Activated CD4-positive, alpha-beta T cell treated with anti-CD3 and anti-CD28 coated beads, Interleukin-2, amount 10 ng/mL, durations not matched to agents 7 days and 5 days (primary cell): ENCODE results near the gene NUDT19. TPM values are rescaled to one million over a fixed set of nuclear protein-coding genes. Genes with fewer than 3 reads are reported as not detected.
"Not testable (repeated sequence)": the region's sequence is repeated elsewhere in the genome, so short reads cannot be mapped to it uniquely, and the experiment has no call there.

Experiments
- CTCF ChIA-PET: fragments of 350-600 bp; sonication (Branson Sonifier 250); formaldehyde crosslinking; loops from one replicate; lab custom pipeline; 2021; ENCODE audit warnings: antibody characterized with exemption; lab: Charles Lee
- POLR2A ChIA-PET: fragments of 350-600 bp; sonication (Branson Sonifier 250); formaldehyde crosslinking; loops from one replicate; lab custom pipeline; 2021; ENCODE audit warnings: antibody characterized with exemption; lab: Charles Lee
- DNase-seq: peaks from one replicate; pipeline ENCODE4 v3.0.0-alpha.2; 2020
- H3K27ac Mint-ChIP-seq: one replicate; pipeline ENCODE4 v1.8.0; 2021; ENCODE audit warnings: mild to moderate bottlenecking, moderate library complexity, mixed read lengths
- H3K27me3 Mint-ChIP-seq: one replicate; pipeline ENCODE4 v1.8.0; 2021; ENCODE audit warnings: mixed read lengths
- H3K36me3 Mint-ChIP-seq: one replicate; pipeline ENCODE4 v1.8.0; 2021; ENCODE audit warnings: low read depth, mixed read lengths
- H3K4me1 Mint-ChIP-seq: one replicate; pipeline ENCODE4 v1.8.0; 2021; ENCODE audit warnings: mixed read lengths
- H3K4me3 Mint-ChIP-seq: one replicate; pipeline ENCODE4 v1.8.0; 2021; ENCODE audit warnings: mild to moderate bottlenecking, moderate library complexity, mixed read lengths
- H3K9me3 Mint-ChIP-seq: one replicate; pipeline ENCODE4 v1.8.0; 2021; ENCODE audit warnings: mixed read lengths
- total RNA-seq, 2 experiments: library from RNA; stranded (reverse); gene quantifications; one replicate each; pipeline ENCODE4 v1.2.3, GENCODE V29; 2021

Gene NUDT19
- total RNA-seq, 2 experiments from 2014 or later: 15.6 to 16.0 TPM

DNA sequence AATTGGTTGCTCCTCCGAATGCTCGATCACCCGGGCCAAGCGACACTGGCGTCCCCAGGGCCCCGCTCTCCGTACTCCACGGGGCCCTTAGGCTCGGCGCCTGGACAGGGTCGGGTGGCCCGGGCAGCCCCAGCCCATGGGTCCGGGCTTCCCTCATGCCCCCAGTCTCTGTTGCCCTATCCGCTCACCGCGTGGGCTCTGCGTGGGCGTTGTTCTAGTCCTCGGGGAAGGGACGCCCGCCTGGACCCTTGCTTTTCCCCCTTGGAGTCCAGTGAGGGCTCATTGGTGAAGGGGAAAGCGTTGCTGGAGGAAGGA, 29.3 kb downstream of the NUDT19 start:
- Mint-ChIP-seq H3K4me3 (no peak overlapping the region), H3K4me1 (no peaks in the 10 kb centered on the region), H3K27ac (no peak overlapping the region), H3K9me3 (no peaks in the 10 kb centered on the region), H3K27me3 (peaks cover 4% of the 10 kb centered on the region), H3K36me3 (no peaks in the 10 kb centered on the region)
- POLR2A ChIA-PET: no interaction called here
- no peak for DNase-seq
- CTCF ChIA-PET: no interaction called here

DNA sequence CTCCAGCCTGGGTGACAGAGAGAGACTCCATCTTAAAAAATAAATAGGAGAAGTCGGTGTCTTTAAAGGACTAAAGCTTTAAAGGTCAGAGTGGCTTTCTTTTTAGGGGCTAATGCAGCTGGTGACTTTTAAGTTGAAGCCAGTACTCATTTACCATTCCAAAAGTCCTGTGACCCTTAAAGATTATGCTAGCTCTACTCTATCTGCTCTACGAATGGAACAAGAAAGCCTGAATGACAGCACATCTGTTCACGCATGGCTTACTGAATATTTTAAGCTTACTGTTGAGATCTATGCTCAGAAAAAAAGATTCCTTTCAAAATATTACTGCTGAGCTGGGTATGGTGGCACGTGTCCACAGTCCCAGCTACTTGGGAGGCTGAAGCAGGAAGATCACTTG, 44.3 kb downstream of the NUDT19 start:
- Mint-ChIP-seq H3K36me3 (no peaks in the 10 kb centered on the region), H3K4me3 (no peak overlapping the region), H3K27me3 (peaks cover 2% of the 10 kb centered on the region), H3K9me3 (no peaks in the 10 kb centered on the region), H3K27ac (no peak overlapping the region), H3K4me1 (no peaks in the 10 kb centered on the region)
- CTCF ChIA-PET: no interaction called here
- POLR2A ChIA-PET: no interaction called here
- no peak for DNase-seq

DNA sequence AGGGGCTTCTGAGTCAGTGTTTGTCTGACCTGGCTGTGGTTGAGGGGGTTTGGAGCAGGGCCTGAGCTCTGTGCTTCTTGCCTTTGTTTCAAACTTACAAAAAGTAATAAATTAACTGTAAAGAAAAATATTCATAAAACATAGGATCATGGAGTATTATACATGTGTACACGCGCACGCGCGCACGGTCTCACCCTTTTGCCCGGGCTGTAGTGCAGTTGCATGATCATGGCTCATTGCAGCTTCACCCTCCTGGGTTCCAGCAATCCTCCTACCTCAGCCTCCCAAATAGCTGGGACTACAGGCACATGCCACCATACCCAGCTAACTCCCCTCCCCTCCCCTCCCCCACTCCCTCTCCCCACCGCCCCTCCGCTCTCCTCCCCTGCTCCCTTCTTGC, 51.4 kb downstream of the NUDT19 start:
- H3K27ac Mint-ChIP-seq: no peak overlapping the region
- POLR2A ChIA-PET: no interaction called here
- peaks cover 2% of the 10 kb centered on the region for H3K4me1 Mint-ChIP-seq
- DNase-seq: no peak
- peaks cover 5% of the 10 kb centered on the region for H3K27me3 Mint-ChIP-seq
- no peak overlapping the region for H3K4me3 Mint-ChIP-seq
- H3K9me3 Mint-ChIP-seq: peaks cover 3% of the 10 kb centered on the region
- CTCF ChIA-PET: no interaction called here
- H3K36me3 Mint-ChIP-seq: no peaks in the 10 kb centered on the region

DNA sequence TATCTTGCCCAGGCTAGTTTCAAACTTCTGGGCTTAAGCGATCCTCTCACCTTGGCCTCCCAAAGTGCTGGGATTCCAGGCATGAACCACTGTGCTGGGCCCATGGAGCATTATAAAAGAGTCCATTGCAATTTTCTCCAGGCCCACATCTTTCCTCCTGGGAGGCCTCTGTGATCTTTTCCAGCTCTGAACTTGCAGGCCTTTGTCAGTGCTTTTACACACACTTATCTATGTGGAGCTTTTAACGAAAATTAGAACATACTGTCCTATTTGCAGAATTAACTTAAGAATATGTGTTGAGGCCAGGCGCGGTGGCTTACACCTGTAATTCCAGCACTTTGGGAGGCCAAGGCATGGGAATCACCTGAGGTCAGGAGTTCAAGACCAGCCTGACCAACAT, 51.8 kb downstream of the NUDT19 start:
- H3K4me3 Mint-ChIP-seq: no peak overlapping the region
- no peaks in the 10 kb centered on the region for H3K36me3 Mint-ChIP-seq
- ChIA-PET CTCF (interaction anchor here (0.7 kb wide), 1 partner anchor 113 kb away, joined by 3 read pairs; no protein-coding TSS in a partner anchor), POLR2A (no interaction called here)
- H3K27me3 Mint-ChIP-seq: peaks cover 5% of the 10 kb centered on the region
- H3K27ac Mint-ChIP-seq: no peak overlapping the region
- no peak for DNase-seq
- H3K9me3 Mint-ChIP-seq: peaks cover 4% of the 10 kb centered on the region
- H3K4me1 Mint-ChIP-seq: peaks cover 3% of the 10 kb centered on the region

DNA sequence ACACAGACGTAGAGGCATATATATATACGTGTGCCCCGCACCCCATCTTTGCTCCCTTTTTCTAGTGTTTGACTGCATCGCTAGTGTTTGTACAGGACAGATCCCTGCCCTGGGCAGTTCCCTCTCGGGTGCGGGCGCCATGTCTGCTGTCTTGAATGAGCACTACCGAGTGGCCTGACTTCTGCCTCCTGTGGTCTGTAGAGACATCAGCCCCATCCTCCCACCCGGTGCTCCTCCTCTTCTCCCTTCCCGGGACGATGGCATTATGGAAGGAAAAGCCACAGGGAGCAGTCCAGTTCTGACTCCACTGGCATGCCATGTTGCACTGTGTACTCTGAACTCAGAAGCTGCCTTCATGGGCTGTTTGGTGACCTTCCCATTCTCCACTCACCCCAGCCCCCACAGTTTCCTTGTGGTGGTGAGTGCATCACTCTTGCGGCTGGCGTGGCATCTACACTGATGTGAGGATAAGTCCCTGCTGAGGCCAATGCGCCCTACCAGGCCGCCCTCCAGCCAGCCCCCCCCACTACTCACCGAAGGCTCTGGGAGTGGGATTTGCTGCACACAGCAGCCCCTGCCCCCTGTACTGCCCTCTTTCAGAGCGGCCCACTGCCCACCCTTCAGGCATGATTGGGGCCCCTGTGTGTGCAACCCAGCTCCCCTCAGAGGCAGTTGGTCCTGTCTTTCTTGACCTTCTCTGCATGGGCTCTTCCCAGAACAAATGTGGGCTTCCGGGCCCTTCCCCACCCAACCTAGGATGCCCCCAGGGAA, 53.1 kb downstream of the NUDT19 start:
- H3K36me3 Mint-ChIP-seq: no peaks in the 10 kb centered on the region
- DNase-seq: no peak
- H3K4me3 Mint-ChIP-seq: no peak overlapping the region
- peaks cover 3% of the 10 kb centered on the region for H3K4me1 Mint-ChIP-seq
- no peak overlapping the region for H3K27ac Mint-ChIP-seq
- POLR2A ChIA-PET: no interaction called here
- CTCF ChIA-PET: no interaction called here
- H3K9me3 Mint-ChIP-seq: peaks cover 4% of the 10 kb centered on the region
- peaks cover 12% of the 10 kb centered on the region for H3K27me3 Mint-ChIP-seq

DNA sequence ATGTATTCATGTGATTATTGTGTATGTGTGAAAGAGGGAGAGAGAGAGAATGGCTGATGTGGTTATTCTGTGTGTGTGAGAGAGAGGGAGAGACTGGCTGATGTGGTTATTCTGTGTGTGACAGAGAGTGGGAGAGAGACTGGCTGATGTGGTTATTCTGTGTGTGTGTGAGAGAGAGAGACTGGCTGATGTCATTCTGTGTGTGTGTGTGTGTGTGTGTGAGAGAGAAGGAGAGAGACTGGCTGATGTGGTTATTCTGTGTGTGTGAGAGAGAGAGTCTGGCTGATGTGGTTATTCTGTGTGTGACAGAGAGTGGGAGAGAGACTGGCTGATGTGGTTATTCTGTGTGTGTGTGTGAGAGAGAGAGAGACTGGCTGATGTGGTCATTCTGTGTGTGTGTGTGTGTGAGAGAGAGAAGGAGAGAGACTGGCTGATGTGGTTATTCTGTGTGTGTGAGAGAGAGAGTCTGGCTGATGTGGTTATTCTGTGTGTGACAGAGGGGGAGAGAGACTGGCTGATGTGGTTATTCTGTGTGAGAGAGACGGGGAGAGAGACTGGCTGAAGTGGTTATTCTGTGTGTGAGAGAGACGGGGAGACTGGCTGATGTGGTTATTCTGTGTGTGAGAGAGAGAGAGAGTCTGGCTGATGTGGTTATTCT, 54.1 kb downstream of the NUDT19 start:
- H3K36me3 Mint-ChIP-seq, H3K4me3 Mint-ChIP-seq, DNase-seq, CTCF ChIA-PET, H3K4me1 Mint-ChIP-seq, H3K27ac Mint-ChIP-seq, POLR2A ChIA-PET, H3K9me3 Mint-ChIP-seq: not testable (repeated sequence)
- peaks cover 16% of the 10 kb centered on the region for H3K27me3 Mint-ChIP-seq

DNA sequence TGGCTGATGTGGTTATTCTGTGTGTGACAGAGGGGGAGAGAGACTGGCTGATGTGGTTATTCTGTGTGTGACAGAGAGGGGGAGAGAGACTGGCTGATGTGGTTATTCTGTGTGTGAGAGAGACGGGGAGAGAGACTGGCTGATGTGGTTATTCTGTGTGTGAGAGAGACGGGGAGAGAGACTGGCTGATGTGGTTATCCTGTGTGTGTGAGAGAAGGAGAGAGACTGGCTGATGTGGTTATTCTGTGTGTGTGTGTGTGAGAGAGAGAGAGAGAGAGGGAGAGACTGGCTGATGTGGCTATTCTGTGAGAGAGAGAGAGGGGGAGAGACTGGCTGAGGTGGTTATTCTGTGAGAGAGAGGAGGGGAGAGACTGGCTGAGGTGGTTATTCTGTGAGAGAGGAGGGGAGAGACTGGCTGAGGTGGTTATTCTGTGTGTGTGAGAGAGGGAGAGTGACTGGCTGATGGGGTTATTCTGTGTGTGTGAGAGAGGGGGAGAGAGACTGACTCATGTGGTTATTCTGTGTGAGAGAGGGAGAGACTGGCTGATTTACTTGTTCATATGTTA, 55.1 kb downstream of the NUDT19 start:
- H3K9me3 Mint-ChIP-seq, POLR2A ChIA-PET, H3K4me1 Mint-ChIP-seq, H3K36me3 Mint-ChIP-seq, H3K27ac Mint-ChIP-seq, CTCF ChIA-PET, H3K4me3 Mint-ChIP-seq: not testable (repeated sequence)
- peaks cover 24% of the 10 kb centered on the region for H3K27me3 Mint-ChIP-seq
- peak; percentile 10 for DNase-seq

DNA sequence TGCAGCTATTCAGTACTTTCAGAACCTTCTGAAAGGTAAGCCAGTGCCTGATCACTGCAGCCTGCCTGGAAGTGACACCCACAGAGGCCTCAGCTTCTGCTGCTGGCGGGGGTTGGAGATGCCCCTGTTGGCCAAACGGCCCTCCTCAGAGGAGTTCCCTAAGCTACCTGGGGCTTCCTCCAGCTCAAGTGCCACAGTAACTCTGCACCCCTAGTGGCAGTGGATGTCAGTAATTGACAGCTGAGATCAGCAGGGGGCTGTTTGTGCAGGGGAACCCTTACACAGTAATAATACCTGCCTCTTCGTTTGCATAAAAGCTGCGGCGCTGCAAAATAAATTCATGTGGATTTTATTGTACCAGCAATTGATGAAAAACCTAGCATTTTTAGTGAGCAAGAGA, 56.9 kb downstream of the NUDT19 start:
- DNase-seq: no peak
- Mint-ChIP-seq H3K9me3 (peaks cover 4% of the 10 kb centered on the region), H3K4me3 (no peak overlapping the region), H3K36me3 (no peaks in the 10 kb centered on the region), H3K27me3 (peaks cover 24% of the 10 kb centered on the region), H3K4me1 (peaks cover 3% of the 10 kb centered on the region), H3K27ac (no peak overlapping the region)
- ChIA-PET POLR2A (no interaction called here), CTCF (no interaction called here)

DNA sequence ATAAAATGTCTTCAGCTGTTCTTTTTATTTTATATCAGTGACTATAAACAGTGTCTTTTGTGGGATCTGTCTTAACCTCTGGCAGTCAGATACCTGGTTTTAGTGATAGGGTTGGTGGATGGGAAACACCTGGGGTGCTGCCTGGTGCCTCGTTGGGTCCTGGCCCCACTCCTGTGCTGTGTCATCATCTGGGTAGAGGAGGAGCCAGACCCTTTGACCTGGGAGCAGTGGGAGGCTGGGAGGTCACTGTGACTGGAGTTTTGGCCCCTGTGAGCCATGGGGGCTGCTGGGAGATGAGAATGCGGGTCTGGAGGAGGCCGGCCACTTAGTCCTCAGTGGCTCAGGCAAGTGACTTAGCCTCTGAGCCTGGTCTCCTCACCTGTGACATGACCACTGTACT, 57.3 kb downstream of the NUDT19 start:
- CTCF ChIA-PET: no interaction called here
- H3K27me3 Mint-ChIP-seq: peaks cover 26% of the 10 kb centered on the region
- no peak overlapping the region for H3K27ac Mint-ChIP-seq
- no peaks in the 10 kb centered on the region for H3K36me3 Mint-ChIP-seq
- POLR2A ChIA-PET: no interaction called here
- H3K4me1 Mint-ChIP-seq: peaks cover 3% of the 10 kb centered on the region
- peaks cover 4% of the 10 kb centered on the region for H3K9me3 Mint-ChIP-seq
- H3K4me3 Mint-ChIP-seq: no peak overlapping the region
- DNase-seq: no peak

DNA sequence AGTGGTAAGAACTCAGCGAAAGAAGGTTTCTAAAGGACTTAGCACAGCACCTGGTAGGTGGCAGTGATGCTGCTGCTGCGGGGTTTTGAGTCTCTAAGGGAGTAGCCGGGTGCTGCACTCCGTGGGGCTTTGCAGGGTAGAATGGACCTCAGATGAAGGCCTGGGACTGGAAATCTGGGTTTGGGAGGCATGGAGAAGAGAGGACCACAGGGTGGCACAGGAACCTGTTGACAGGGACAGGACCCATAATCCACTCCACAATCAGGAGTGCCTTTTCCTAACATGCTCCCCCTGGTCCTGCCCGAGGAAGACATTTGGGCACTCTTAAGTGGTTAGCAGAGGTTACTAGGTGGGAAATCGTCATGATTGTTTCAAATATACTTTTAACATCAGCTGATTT, 57.7 kb downstream of the NUDT19 start:
- peaks cover 4% of the 10 kb centered on the region for H3K9me3 Mint-ChIP-seq
- H3K36me3 Mint-ChIP-seq: no peaks in the 10 kb centered on the region
- H3K4me1 Mint-ChIP-seq: peaks cover 3% of the 10 kb centered on the region
- peaks cover 26% of the 10 kb centered on the region for H3K27me3 Mint-ChIP-seq
- ChIA-PET POLR2A (no interaction called here), CTCF (no interaction called here)
- H3K4me3 Mint-ChIP-seq: no peak overlapping the region
- no peak overlapping the region for H3K27ac Mint-ChIP-seq
- no peak for DNase-seq

DNA sequence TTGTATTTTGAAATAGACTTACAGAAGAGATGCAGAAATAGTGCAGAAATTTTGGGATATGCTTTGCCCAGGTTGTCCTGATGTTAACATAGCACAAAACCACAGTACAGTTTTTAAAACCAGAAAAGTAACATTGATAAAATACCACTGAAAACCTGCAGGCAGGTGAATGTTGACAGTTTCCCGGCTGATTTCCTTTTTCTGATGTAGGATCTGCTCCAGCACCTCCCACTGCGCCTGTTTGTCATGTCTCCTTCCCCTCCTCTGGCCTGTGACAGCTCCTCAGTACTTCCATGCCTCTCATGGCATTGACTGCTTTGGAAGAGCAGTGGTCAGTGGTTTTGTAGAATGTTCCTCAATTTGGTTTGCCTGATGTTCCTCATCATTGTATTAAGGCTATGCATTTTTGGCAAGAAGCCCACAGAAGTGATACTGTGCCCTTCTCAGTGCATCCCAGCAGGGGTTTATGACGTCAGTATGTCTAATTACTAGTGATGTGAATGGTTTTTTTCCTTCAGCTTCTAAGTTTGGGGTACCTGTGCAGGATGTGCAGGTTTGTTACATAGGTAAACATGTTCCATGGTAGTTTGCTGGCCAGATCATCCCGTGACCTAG, 58.9 kb downstream of the NUDT19 start:
- no peak for DNase-seq
- Mint-ChIP-seq H3K4me1 (peaks cover 3% of the 10 kb centered on the region), H3K27ac (no peak overlapping the region), H3K27me3 (peaks cover 26% of the 10 kb centered on the region), H3K9me3 (peaks cover 3% of the 10 kb centered on the region), H3K36me3 (no peaks in the 10 kb centered on the region), H3K4me3 (no peak overlapping the region)
- ChIA-PET CTCF (interaction anchor here (0.6 to 0.7 kb wide), 2 partner anchors 56 to 1436 kb away, joined by 3 read pairs; no protein-coding TSS in a partner anchor), POLR2A (no interaction called here)

DNA sequence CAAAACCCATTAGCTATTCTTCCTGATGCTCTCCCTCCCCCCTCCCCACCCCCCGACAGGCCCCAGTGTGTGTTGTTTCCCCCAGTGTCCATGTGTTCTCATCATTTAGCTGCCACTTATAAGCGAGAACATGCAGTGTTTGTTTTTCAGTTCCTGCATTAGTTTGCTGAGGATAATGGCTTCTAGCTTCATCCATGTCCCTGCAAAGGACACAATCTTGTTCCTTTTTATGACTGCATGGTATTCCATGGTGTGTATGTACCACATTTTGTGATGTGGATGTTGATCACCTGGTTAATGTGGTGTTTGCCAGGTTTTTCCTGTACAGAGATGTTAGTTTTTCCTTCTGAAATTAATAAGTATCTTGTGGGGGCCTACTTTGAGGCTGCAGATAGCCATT, 59.4 kb downstream of the NUDT19 start:
- CTCF ChIA-PET: interaction anchor here (0.6 to 0.7 kb wide), 2 partner anchors 57 to 1436 kb away, joined by 3 read pairs; no protein-coding TSS in a partner anchor
- H3K4me3 Mint-ChIP-seq: no peak overlapping the region
- DNase-seq: no peak
- no peak overlapping the region for H3K27ac Mint-ChIP-seq
- POLR2A ChIA-PET: no interaction called here
- peaks cover 3% of the 10 kb centered on the region for H3K9me3 Mint-ChIP-seq
- H3K27me3 Mint-ChIP-seq: peaks cover 26% of the 10 kb centered on the region
- H3K36me3 Mint-ChIP-seq: no peaks in the 10 kb centered on the region
- peaks cover 3% of the 10 kb centered on the region for H3K4me1 Mint-ChIP-seq

DNA sequence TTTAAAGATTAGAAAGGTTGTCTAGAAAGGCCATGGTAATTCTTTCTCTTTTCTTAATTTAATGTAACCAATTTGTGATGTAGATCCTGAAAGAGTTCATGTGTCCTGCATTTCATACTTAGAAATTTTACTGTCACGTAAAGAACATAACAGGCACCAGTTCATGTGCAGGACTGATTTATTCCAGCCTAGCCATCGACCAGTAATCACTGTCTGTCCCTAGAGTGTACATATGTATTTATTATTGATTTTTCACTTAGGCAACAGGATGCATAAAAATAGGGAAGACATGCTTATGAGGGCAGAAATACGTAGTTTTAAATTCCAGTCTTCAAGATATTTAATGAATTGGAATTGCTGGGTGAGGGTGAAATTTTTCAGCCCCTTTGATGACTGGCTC, 65.6 kb downstream of the NUDT19 start:
- peaks cover 2% of the 10 kb centered on the region for H3K36me3 Mint-ChIP-seq
- peaks cover 4% of the 10 kb centered on the region for H3K27me3 Mint-ChIP-seq
- peaks cover 4% of the 10 kb centered on the region for H3K9me3 Mint-ChIP-seq
- DNase-seq: no peak
- no peak overlapping the region for H3K4me3 Mint-ChIP-seq
- ChIA-PET CTCF (no interaction called here), POLR2A (no interaction called here)
- no peaks in the 10 kb centered on the region for H3K4me1 Mint-ChIP-seq
- no peak overlapping the region for H3K27ac Mint-ChIP-seq
